ENCODE results near the gene PLEKHA7. TPM values are rescaled to one million over a fixed set of nuclear protein-coding genes. Genes with fewer than 3 reads are reported as not detected.

PLEKHA7 gene
- polyA plus RNA-seq, 6 donors from 2014 or later = 0.15 to 0.16 TPM; not detected in 4

GRCh38 chr11:16831316-16832192, 182.7 kb downstream of the PLEKHA7 start:
- H3K27me3 Mint-ChIP-seq = no peaks in the 10 kb centered on the region
- H3K4me1 Mint-ChIP-seq = no peaks in the 10 kb centered on the region
- H3K9me3 Mint-ChIP-seq = no peaks in the 10 kb centered on the region
- no peak overlapping the region for H3K4me3 Mint-ChIP-seq
- H3K36me3 Mint-ChIP-seq = no peaks in the 10 kb centered on the region
- no peak for ATAC-seq (ENCODE audit: low read depth in 2 of 2)
- no peak overlapping the region for H3K27ac Mint-ChIP-seq
- no peak for DNase-seq

GRCh38 chr11:16827139-16827538, 187.1 kb downstream of the PLEKHA7 start:
- Mint-ChIP-seq H3K27ac (peak overlapping the region in 1 of 6 donors; percentile 16), H3K27me3 (no peaks in the 10 kb centered on the region), H3K36me3 (no peaks in the 10 kb centered on the region), H3K9me3 (no peaks in the 10 kb centered on the region), H3K4me1 (no peaks in the 10 kb centered on the region), H3K4me3 (no peak overlapping the region)
- ATAC-seq (ENCODE audit: low read depth in 2 of 2) = no peak
- no peak for DNase-seq

GRCh38 chr11:16825968-16826367, 188.2 kb downstream of the PLEKHA7 start:
- no peaks in the 10 kb centered on the region for H3K36me3 Mint-ChIP-seq
- H3K27me3 Mint-ChIP-seq = no peaks in the 10 kb centered on the region
- no peaks in the 10 kb centered on the region for H3K4me1 Mint-ChIP-seq
- no peak overlapping the region for H3K4me3 Mint-ChIP-seq
- ATAC-seq (ENCODE audit: low read depth in 2 of 2) (no peak), DNase-seq (no peak)
- H3K9me3 Mint-ChIP-seq = no peaks in the 10 kb centered on the region
- H3K27ac Mint-ChIP-seq = no peak overlapping the region

- ATAC-seq (ENCODE audit: low read depth in 2 of 2) (no peak), DNase-seq (no peak)
- H3K27ac Mint-ChIP-seq = no peak overlapping the region
- peaks cover 0 to 5% (median 5%) of the 10 kb centered on the region in 3 donors for H3K4me1 Mint-ChIP-seq
- H3K36me3 Mint-ChIP-seq = no peaks in the 10 kb centered on the region
- H3K4me3 Mint-ChIP-seq = no peak overlapping the region
- no peaks in the 10 kb centered on the region for H3K27me3 Mint-ChIP-seq
- H3K9me3 Mint-ChIP-seq = no peaks in the 10 kb centered on the region
Measured at GRCh38 chr11:16825101-16825500, 189.1 kb downstream of the PLEKHA7 start.

GRCh38 chr11:16820324-16821092, 193.7 kb downstream of the PLEKHA7 start:
- DNase-seq (peak; percentile 11), ATAC-seq (ENCODE audit: low read depth in 2 of 2) (peak; percentile 32 to 52)
- no peak overlapping the region for H3K4me3 Mint-ChIP-seq

GRCh38 chr11:16818284-16818683, 195.9 kb downstream of the PLEKHA7 start:
- Mint-ChIP-seq H3K4me3 (no peak overlapping the region), H3K36me3 (no peaks in the 10 kb centered on the region), H3K27me3 (no peaks in the 10 kb centered on the region), H3K27ac (peak overlapping the region in 2 of 6 donors; percentile 32 to 53), H3K4me1 (peaks cover 0 to 5% (median 5%) of the 10 kb centered on the region in 3 donors), H3K9me3 (no peaks in the 10 kb centered on the region)
- DNase-seq (no peak), ATAC-seq (ENCODE audit: low read depth in 2 of 2) (no peak)

More at GRCh38 chr11:16820324-16821092, 193.7 kb downstream of the PLEKHA7 start:
- no peaks in the 10 kb centered on the region for H3K27me3 Mint-ChIP-seq
- H3K4me1 Mint-ChIP-seq = peaks cover 0 to 5% (median 5%) of the 10 kb centered on the region in 3 donors
- H3K36me3 Mint-ChIP-seq = no peaks in the 10 kb centered on the region
- H3K27ac Mint-ChIP-seq = no peak overlapping the region
- H3K9me3 Mint-ChIP-seq = no peaks in the 10 kb centered on the region

GRCh38 chr11:16817351-16817750, 196.9 kb downstream of the PLEKHA7 start:
- H3K27ac Mint-ChIP-seq = no peak overlapping the region
- DNase-seq = no peak
- H3K27me3 Mint-ChIP-seq = no peaks in the 10 kb centered on the region
- no peak overlapping the region for H3K4me3 Mint-ChIP-seq
- no peaks in the 10 kb centered on the region for H3K9me3 Mint-ChIP-seq
- H3K4me1 Mint-ChIP-seq = peaks cover 0 to 5% (median 5%) of the 10 kb centered on the region in 3 donors
- ATAC-seq (ENCODE audit: low read depth in 2 of 2) = no peak
- no peaks in the 10 kb centered on the region for H3K36me3 Mint-ChIP-seq

GRCh38 chr11:16816358-16817270, 197.6 kb downstream of the PLEKHA7 start:
- H3K4me1 Mint-ChIP-seq = peaks cover 0 to 5% (median 5%) of the 10 kb centered on the region in 3 donors
- no peak overlapping the region for H3K27ac Mint-ChIP-seq
- H3K36me3 Mint-ChIP-seq = no peaks in the 10 kb centered on the region
- ATAC-seq (ENCODE audit: low read depth in 2 of 2) (no peak), DNase-seq (no peak)
- H3K9me3 Mint-ChIP-seq = no peaks in the 10 kb centered on the region
- H3K4me3 Mint-ChIP-seq = peak overlapping the region in 1 of 8 donors; percentile 33
- H3K27me3 Mint-ChIP-seq = no peaks in the 10 kb centered on the region

GRCh38 chr11:16815047-16815767, 199.0 kb downstream of the PLEKHA7 start:
- no peaks in the 10 kb centered on the region for H3K36me3 Mint-ChIP-seq
- peaks cover 0 to 1% (median 0%) of the 10 kb centered on the region in 3 donors for H3K4me1 Mint-ChIP-seq
- no peak overlapping the region for H3K4me3 Mint-ChIP-seq
- ATAC-seq (ENCODE audit: low read depth in 2 of 2) (no peak), DNase-seq (no peak)
- H3K27ac Mint-ChIP-seq = no peak overlapping the region
- no peaks in the 10 kb centered on the region for H3K9me3 Mint-ChIP-seq
- H3K27me3 Mint-ChIP-seq = no peaks in the 10 kb centered on the region

GRCh38 chr11:16814410-16815046, 199.7 kb downstream of the PLEKHA7 start:
- H3K36me3 Mint-ChIP-seq = no peaks in the 10 kb centered on the region
- no peaks in the 10 kb centered on the region for H3K4me1 Mint-ChIP-seq
- ATAC-seq (ENCODE audit: low read depth in 2 of 2) (no peak), DNase-seq (no peak)
- no peaks in the 10 kb centered on the region for H3K9me3 Mint-ChIP-seq
- no peak overlapping the region for H3K4me3 Mint-ChIP-seq
- H3K27ac Mint-ChIP-seq = no peak overlapping the region
- H3K27me3 Mint-ChIP-seq = no peaks in the 10 kb centered on the region

- DNase-seq (no peak), ATAC-seq (ENCODE audit: low read depth in 2 of 2) (no peak)
- Mint-ChIP-seq H3K36me3 (no peaks in the 10 kb centered on the region), H3K27ac (no peak overlapping the region), H3K9me3 (no peaks in the 10 kb centered on the region), H3K27me3 (no peaks in the 10 kb centered on the region), H3K4me1 (no peaks in the 10 kb centered on the region), H3K4me3 (no peak overlapping the region)
Measured at GRCh38 chr11:16813126-16813525, 201.1 kb downstream of the PLEKHA7 start.

- no peaks in the 10 kb centered on the region for H3K27me3 Mint-ChIP-seq
- H3K9me3 Mint-ChIP-seq = no peaks in the 10 kb centered on the region
- no peak for ATAC-seq (ENCODE audit: low read depth in 2 of 2)
- H3K36me3 Mint-ChIP-seq = no peaks in the 10 kb centered on the region
- no peak for DNase-seq
- no peak overlapping the region for H3K4me3 Mint-ChIP-seq
- H3K27ac Mint-ChIP-seq = no peak overlapping the region
- H3K4me1 Mint-ChIP-seq = no peaks in the 10 kb centered on the region
Measured at GRCh38 chr11:16812274-16812673, 201.9 kb downstream of the PLEKHA7 start.
